B cell (primary cell): ENCODE data around the gene NUP155. TPM values are rescaled to one million over a fixed set of nuclear protein-coding genes. Genes with fewer than 3 reads are reported as not detected.
A peak's percentile ranks its signal among the peaks of the same experiment; 100 is the strongest.

Source experiments
- ATAC-seq: fragments of 200-7000 bp; cut with Tn5 transposase; one replicate; pipeline ENCODE4 v1.10.0; 2021; ENCODE audit warnings: low read depth, mild to moderate bottlenecking, moderate number of reproducible peaks, moderate library complexity
- CTCF ChIA-PET: fragments of 350-600 bp; sonication (Branson Sonifier 250); formaldehyde crosslinking; loops from one replicate; lab custom pipeline; 2021; ENCODE audit warnings: antibody characterized with exemption, inconsistent platforms; lab: Charles Lee
- POLR2A ChIA-PET: fragments of 350-600 bp; sonication (Branson Sonifier 250); formaldehyde crosslinking; loops from one replicate; lab custom pipeline; 2021; ENCODE audit warnings: antibody characterized with exemption; lab: Charles Lee
- DNase-seq: peaks from one replicate; pipeline ENCODE4 v3.0.0; 2013
- H2AFZ ChIP-seq: 2 replicates; pipeline ENCODE4 v1.6.1; 2012; ENCODE audit warnings: mild to moderate bottlenecking, low read depth, low read length; ENCODE audit not compliant: insufficient read depth, poor library complexity, severe bottlenecking
- H3K27ac ChIP-seq, 2 donors: 1 replicate in 1 of 2; 2 replicates in 1 of 2; pipeline ENCODE4 v1.5.1; 2012 to 2013; ENCODE audit warnings: low read length in 2 of 2, mild to moderate bottlenecking in 2 of 2, moderate library complexity in 1 of 2
- H3K27me3 ChIP-seq, 4 experiments: fragments of 200-600 bp in 1 of 4; sonication (generic) in 1 of 4; replicated peaks in 1 of 4; 1 replicate in 2 of 4; 2 replicates in 2 of 4; pipeline versions ENCODE4 v1.6.1 to v1.7.0; 2013 to 2016; ENCODE audit warnings: low read length in 3 of 4, mild to moderate bottlenecking in 2 of 4, mixed read lengths in 1 of 4, moderate library complexity in 1 of 4; ENCODE audit not compliant: insufficient read depth in 4 of 4, control insufficient read depth in 3 of 4; ENCODE audit errors: control extremely low read depth in 1 of 4
- H3K36me3 ChIP-seq, 2 experiments: replicated peaks in 1 of 2; 1 replicate in 1 of 2; 2 replicates in 1 of 2; pipeline versions ENCODE4 v1.6.1 to v1.7.1; 2013; ENCODE audit warnings: low read length in 1 of 2; ENCODE audit not compliant: insufficient read depth in 2 of 2, control insufficient read depth in 1 of 2; ENCODE audit errors: control extremely low read depth in 1 of 2, extremely low read depth in 1 of 2
- H3K4me1 ChIP-seq, 2 donors: fragments of 200-600 bp in 1 of 2; sonication (generic) in 1 of 2; 1 replicate in 1 of 2; 2 replicates in 1 of 2; pipeline versions ENCODE4 v1.5.1 to v1.6.1; 2013 to 2017; ENCODE audit warnings: low read length in 2 of 2; ENCODE audit not compliant: control insufficient read depth in 2 of 2, insufficient read depth in 2 of 2
- H3K4me2 ChIP-seq: replicated peaks from 2 replicates; pipeline ENCODE3; 2012; ENCODE audit warnings: mild to moderate bottlenecking, low read depth, low read length; ENCODE audit not compliant: poor library complexity, severe bottlenecking
- H3K4me3 ChIP-seq, 5 experiments: fragments of 200-600 bp in 1 of 5; sonication (generic) in 1 of 5; 1 replicate in 3 of 5; 2 replicates in 2 of 5; pipeline versions ENCODE4 v1.5.1 to v1.7.0; 2011 to 2016; ENCODE audit warnings: low read length in 4 of 5, mild to moderate bottlenecking in 4 of 5, low read depth in 2 of 5, control low read depth in 1 of 5, moderate library complexity in 1 of 5; ENCODE audit not compliant: insufficient read depth in 1 of 5; ENCODE audit errors: control extremely low read depth in 1 of 5, extremely low read depth in 1 of 5
- H3K79me2 ChIP-seq: fragments of 200-600 bp; sonication (generic); one replicate; pipeline ENCODE4 v1.6.0; 2016; ENCODE audit warnings: low read length; ENCODE audit not compliant: control insufficient read depth, insufficient read depth
- H3K9ac ChIP-seq: fragments of 200-600 bp; sonication (generic); 2 replicates; pipeline ENCODE4 v1.6.1; 2017; ENCODE audit warnings: mild to moderate bottlenecking, low read length, moderate library complexity
- H3K9me3 ChIP-seq, 3 donors: one replicate each; pipeline versions ENCODE4 v1.6.1 to v1.7.1; 2013; ENCODE audit warnings: low read length in 2 of 3; ENCODE audit not compliant: control insufficient read depth in 2 of 3, insufficient read depth in 1 of 3; ENCODE audit errors: control extremely low read depth in 1 of 3
- H4K20me1 ChIP-seq: 2 replicates; pipeline ENCODE4 v1.6.0; 2012; ENCODE audit warnings: mild to moderate bottlenecking, low read length; ENCODE audit not compliant: insufficient read depth, control insufficient read depth, poor library complexity, severe bottlenecking
- H3K27ac Mint-ChIP-seq: one replicate; pipeline ENCODE4 v1.8.0; 2021; ENCODE audit warnings: mixed read lengths
- H3K27me3 Mint-ChIP-seq: one replicate; pipeline ENCODE4 v1.8.0; 2021; ENCODE audit warnings: mixed read lengths
- H3K4me1 Mint-ChIP-seq: one replicate; pipeline ENCODE4 v1.8.0; 2021; ENCODE audit warnings: mixed read lengths
- H3K4me3 Mint-ChIP-seq: one replicate; pipeline ENCODE4 v1.8.0; 2021; ENCODE audit warnings: mixed read lengths
- H3K9me3 Mint-ChIP-seq: one replicate; pipeline ENCODE4 v1.8.0; 2022; ENCODE audit warnings: mixed read lengths; ENCODE audit not compliant: insufficient read depth
- EZH2 ChIP-seq: IDR thresholded peaks from 2 replicates; pipeline ENCODE4 v1.6.1; 2012; ENCODE audit warnings: borderline replicate concordance, low read depth, mild to moderate bottlenecking, moderate library complexity, low read length; ENCODE audit not compliant: insufficient read depth, poor library complexity, severe bottlenecking
- WGBS: methylation state at CpG from one replicate; pipeline ENCODE4 v1.1.5; 2013; ENCODE audit warnings: missing lambda C conversion rate; ENCODE audit not compliant: insufficient coverage; 5-methylcytosine and 5-hydroxymethylcytosine counted together
- intact Hi-C: fragments of 100-400 bp; cut with micrococcal nuclease; formaldehyde crosslinking; loops from one replicate; pipeline ENCODE4 v1.10.0; 2022
- polyA plus RNA-seq: library from polyadenylated mRNA; depleted of rRNA; stranded (reverse); fragments of >200 nt; gene quantifications from 2 replicates; pipeline ENCODE4 v1.2.3, GENCODE V29; 2012
- small RNA-seq: library from RNA; depleted of rRNA; stranded (forward); fragments of <200 nt; gene quantifications from one replicate; pipeline ENCODE3, GENCODE V24; 2012; ENCODE audit warnings: low replicate concordance, low read depth; ENCODE audit not compliant: insufficient read length
- total RNA-seq, 2 donors: library from RNA; stranded (reverse); fragments of 120-200 nt in 1 of 2; gene quantifications; 1 replicate in 1 of 2; 2 replicates in 1 of 2; pipeline versions ENCODE4 v1.2.3 to v1.2.4, GENCODE V29; 2013 to 2022
- TF ChIP-seq, protein P1 (sequence below): fragments of 200-600 bp; IDR thresholded peaks from one replicate; pipeline ENCODE4 v1.8.0; 2022; ENCODE audit warnings: antibody characterized with exemption, mild to moderate bottlenecking

The NUP155 gene
- total and polyA plus RNA-seq, 2 donors (not counting 1 experiment from before 2014, with no cell fraction given), result 6.0 to 33.8 TPM

DNA sequence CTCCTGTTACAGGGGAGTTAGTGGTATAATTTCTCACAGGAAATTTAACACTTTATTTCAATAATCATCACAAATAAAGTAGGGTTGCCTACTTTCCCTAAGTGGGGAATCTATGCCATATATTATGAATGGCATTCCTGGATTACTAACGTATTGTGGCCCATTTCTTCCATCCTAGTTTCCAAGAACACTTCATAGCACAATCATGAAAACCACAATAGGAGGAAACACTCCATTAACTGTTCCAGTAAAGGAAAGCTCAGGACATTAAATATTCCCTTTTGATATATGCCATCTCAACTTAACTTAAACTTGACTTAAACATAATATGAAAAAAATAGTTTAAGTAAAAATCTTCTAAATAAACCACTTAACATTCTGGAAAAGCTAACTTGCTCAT is 123.9 kb downstream of the NUP155 start:
- H3K4me3 Mint-ChIP-seq, result peak overlapping the region; percentile 35
- Histone ChIP-seq H3K4me3 (no peak overlapping the region), H2AFZ (no peak overlapping the region), H3K4me1 (peaks cover 0 to 11% of the 10 kb centered on the region in 2 donors), H3K79me2 (no peaks in the 10 kb centered on the region), H3K36me3 (no peaks in the 10 kb centered on the region), H3K9me3 (peaks cover 0 to 3% (median 0%) of the 10 kb centered on the region in 3 donors), H4K20me1 (no peaks in the 10 kb centered on the region), H3K27ac (no peak overlapping the region), H3K4me2 (no peak overlapping the region), H3K9ac (no peak overlapping the region), H3K27me3 (no peaks in the 10 kb centered on the region)
- CTCF ChIA-PET, result no interaction called here
- no peak overlapping the region for H3K27ac Mint-ChIP-seq
- intact Hi-C loops, result loop anchor here (5.0 to 10.0 kb wide), 2 partner anchors 62 to 130 kb away; partner anchors contain the start of gene WDR70
- no peaks in the 10 kb centered on the region for H3K9me3 Mint-ChIP-seq
- DNase-seq (no peak), ATAC-seq (no peak)
- no peaks in the 10 kb centered on the region for H3K27me3 Mint-ChIP-seq
- TF ChIP-seq, protein P1, sequence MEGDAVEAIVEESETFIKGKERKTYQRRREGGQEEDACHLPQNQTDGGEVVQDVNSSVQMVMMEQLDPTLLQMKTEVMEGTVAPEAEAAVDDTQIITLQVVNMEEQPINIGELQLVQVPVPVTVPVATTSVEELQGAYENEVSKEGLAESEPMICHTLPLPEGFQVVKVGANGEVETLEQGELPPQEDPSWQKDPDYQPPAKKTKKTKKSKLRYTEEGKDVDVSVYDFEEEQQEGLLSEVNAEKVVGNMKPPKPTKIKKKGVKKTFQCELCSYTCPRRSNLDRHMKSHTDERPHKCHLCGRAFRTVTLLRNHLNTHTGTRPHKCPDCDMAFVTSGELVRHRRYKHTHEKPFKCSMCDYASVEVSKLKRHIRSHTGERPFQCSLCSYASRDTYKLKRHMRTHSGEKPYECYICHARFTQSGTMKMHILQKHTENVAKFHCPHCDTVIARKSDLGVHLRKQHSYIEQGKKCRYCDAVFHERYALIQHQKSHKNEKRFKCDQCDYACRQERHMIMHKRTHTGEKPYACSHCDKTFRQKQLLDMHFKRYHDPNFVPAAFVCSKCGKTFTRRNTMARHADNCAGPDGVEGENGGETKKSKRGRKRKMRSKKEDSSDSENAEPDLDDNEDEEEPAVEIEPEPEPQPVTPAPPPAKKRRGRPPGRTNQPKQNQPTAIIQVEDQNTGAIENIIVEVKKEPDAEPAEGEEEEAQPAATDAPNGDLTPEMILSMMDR, result no peak
- TF ChIP-seq EZH2, result no peak
- WGBS, result 100% methylated on average over 1 of the region's 1 CpG
- peaks cover 11% of the 10 kb centered on the region for H3K4me1 Mint-ChIP-seq
- POLR2A ChIA-PET, result no interaction called here

Small RNA genes within 50 kb of the gene (small RNA-seq; reads per million reads assigned to genes)
- not detected for gene RNU7-75P

Other genes with a start within 250 kb of the NUP155 start
- 17.9 and 21.1 TPM in 2 replicates for gene CPLANE1, start 121.7 kb downstream of the NUP155 start, total RNA-seq
- gene CPLANE1, start 121.7 kb downstream of the NUP155 start, polyA plus RNA-seq, result 1.8 and 1.9 TPM in 2 replicates
- gene WDR70, start 8.2 kb upstream of the NUP155 start, total RNA-seq, result 46.8 and 51.5 TPM in 2 replicates
- gene WDR70, start 8.2 kb upstream of the NUP155 start, polyA plus RNA-seq, result 12.8 and 18.1 TPM in 2 replicates